Mucosa of descending colon (tissue), 3 donors: ENCODE measurements around the gene PIK3CD. TPM values are rescaled to one million over a fixed set of nuclear protein-coding genes. Genes with fewer than 3 reads are reported as not detected.

Source experiments
- ATAC-seq: fragments of 200-7000 bp; cut with Tn5 transposase; one replicate; pipeline ENCODE4 v1.9.1; 2020; ENCODE audit warnings: mild to moderate bottlenecking, moderate library complexity
- DNase-seq, 3 donors: peaks; one replicate each; pipeline ENCODE4 v3.0.0-alpha.2; 2020
- H3K36me3 ChIP-seq: fragments of 200-600 bp; one replicate; pipeline ENCODE4 v1.8.0; 2021; ENCODE audit warnings: low read depth, mild to moderate bottlenecking
- H3K4me1 ChIP-seq: fragments of 200-600 bp; one replicate; pipeline ENCODE4 v1.8.0; 2021; ENCODE audit warnings: low read depth, mild to moderate bottlenecking
- H3K4me3 ChIP-seq: fragments of 200-600 bp; one replicate; pipeline ENCODE4 v1.8.0; 2021; ENCODE audit warnings: mild to moderate bottlenecking
- H3K9me3 ChIP-seq: fragments of 200-600 bp; one replicate; pipeline ENCODE4 v1.8.0; 2021; ENCODE audit warnings: mild to moderate bottlenecking
- intact Hi-C, 2 donors: fragments of 100-400 bp; cut with DNase I in 1 of 2; cut with micrococcal nuclease in 1 of 2; formaldehyde crosslinking; loops; one replicate each; pipeline versions ENCODE4 v1.11.0 to v1.11.1; 2022; cut with DNase I, micrococcal nuclease
- total RNA-seq, 3 donors: library from RNA; stranded (reverse); fragmentation: NEBNext Ultra II Directional in 2 of 3; extraction: Animal tissue kit (Norgen Biotek cat#: 25700) in 2 of 3; gene quantifications; one replicate each; pipeline versions ENCODE4 v1.2.1 to v1.2.4, GENCODE V29; 2021 to 2023
- TF ChIP-seq, protein P1 (sequence below): fragments of 200-600 bp; IDR thresholded peaks from one replicate; pipeline ENCODE4 v1.8.0; 2022; ENCODE audit warnings: antibody characterized with exemption, mild to moderate bottlenecking
- donor health status: DM: no; HTN: no; CAD: no; lungs with moderate emphysema.
- donor health status: DM: no; HTN: no; CAD: no.
- donor health status: DM: no; HTN: yes; CAD: no.

PIK3CD gene
- total RNA-seq, 3 donors from 2014 or later = 4.6 to 11.7 (median 4.8) TPM

DNA sequence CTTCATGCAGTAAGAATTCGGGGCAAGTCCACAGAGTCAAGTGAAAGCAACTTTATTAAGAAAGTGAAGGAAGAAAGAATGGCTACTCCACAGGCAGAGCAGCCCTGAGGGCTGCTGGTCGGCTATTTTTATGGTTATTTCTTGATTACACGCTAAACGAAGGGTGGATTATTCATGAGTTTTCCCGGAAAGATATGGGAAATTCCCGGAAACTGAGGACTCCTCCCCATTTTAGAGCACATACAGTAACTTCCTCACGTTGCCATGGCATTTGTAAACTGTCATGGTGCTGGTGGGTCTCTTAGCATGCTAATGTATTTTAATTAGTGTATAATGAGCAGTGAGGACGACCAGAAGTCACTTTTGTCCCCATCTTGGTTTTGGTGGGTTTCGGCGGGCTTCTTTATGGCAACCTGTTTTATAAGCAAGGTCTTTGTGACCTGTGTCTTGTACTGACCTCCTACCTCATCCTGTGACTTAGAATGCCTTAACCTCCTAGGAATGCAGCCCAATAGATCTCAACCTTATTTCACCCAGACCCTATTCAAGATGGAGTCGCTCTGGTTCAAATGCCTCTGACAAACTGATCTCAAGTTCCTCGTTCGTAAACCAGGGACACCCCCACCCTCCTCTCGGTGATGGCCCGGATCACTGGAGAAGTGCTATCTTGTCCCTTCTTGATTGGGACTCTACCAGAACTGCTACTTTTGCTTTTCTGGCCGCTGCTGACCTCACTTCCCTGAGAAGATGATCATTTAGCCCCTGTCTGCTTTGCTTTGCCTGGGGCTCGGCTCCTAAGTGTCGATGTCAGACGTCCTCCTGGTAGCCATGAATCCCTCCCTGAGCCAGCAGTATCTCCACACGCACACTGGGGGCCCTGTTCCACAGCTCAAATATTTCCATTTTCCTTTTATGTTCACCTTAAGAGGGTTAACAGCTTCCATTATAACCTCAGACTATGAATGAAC lies 123.5 kb downstream of the PIK3CD start:
- TF ChIP-seq, protein P1, sequence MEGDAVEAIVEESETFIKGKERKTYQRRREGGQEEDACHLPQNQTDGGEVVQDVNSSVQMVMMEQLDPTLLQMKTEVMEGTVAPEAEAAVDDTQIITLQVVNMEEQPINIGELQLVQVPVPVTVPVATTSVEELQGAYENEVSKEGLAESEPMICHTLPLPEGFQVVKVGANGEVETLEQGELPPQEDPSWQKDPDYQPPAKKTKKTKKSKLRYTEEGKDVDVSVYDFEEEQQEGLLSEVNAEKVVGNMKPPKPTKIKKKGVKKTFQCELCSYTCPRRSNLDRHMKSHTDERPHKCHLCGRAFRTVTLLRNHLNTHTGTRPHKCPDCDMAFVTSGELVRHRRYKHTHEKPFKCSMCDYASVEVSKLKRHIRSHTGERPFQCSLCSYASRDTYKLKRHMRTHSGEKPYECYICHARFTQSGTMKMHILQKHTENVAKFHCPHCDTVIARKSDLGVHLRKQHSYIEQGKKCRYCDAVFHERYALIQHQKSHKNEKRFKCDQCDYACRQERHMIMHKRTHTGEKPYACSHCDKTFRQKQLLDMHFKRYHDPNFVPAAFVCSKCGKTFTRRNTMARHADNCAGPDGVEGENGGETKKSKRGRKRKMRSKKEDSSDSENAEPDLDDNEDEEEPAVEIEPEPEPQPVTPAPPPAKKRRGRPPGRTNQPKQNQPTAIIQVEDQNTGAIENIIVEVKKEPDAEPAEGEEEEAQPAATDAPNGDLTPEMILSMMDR = no peak
- Histone ChIP-seq H3K9me3 (no peaks in the 10 kb centered on the region), H3K36me3 (peaks cover 3% of the 10 kb centered on the region), H3K4me1 (peaks cover 5% of the 10 kb centered on the region), H3K4me3 (no peak overlapping the region)
- DNase-seq (no peak), ATAC-seq (no peak)
- intact Hi-C loops = no loop called here

DNA sequence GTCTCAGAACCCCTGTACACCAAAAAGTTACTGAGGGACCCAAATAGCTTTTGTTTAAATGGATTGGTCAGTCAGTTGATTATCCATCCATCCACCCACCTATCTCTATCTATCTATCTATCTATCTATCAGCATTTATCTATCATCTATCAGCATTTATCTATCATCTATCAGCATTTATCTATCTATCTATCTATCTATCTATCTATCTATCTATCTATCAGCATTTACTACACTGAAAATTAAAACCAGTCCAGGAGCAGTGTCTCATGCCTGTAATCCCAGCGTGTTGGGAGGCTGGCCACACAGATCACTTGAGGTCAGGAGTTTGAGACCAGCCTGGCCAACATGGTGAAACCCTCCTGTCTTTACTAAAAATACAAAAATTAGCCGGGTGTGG lies 125.2 kb downstream of the PIK3CD start:
- TF ChIP-seq, protein P1 = no peak

More for the DNA sequence above, 125.2 kb downstream of the PIK3CD start:
- intact Hi-C loops = no loop called here
- Histone ChIP-seq H3K36me3 (no peaks in the 10 kb centered on the region), H3K4me1 (no peaks in the 10 kb centered on the region), H3K4me3 (no peak overlapping the region), H3K9me3 (no peaks in the 10 kb centered on the region)
- no peak for DNase-seq
- ATAC-seq = no peak

Other genes starting within 250 kb of the PIK3CD start
- gene SLC25A33, start 112.3 kb upstream of the PIK3CD start, total RNA-seq = 1 to 10 TPM; 4.8 to 5.9 (median 5.7) TPM
- gene TMEM201, start 62.8 kb upstream of the PIK3CD start, total RNA-seq = 10 to 100 TPM in 1 of 3 donors, 1 to 10 TPM in 2; 8.1 to 12.1 (median 8.4) TPM
- gene CLSTN1, start 172.2 kb downstream of the PIK3CD start, total RNA-seq = 100 to 1,000 TPM; 166 to 275 (median 224) TPM